Activated T-helper 1 cell treated with anti-CD3 and anti-CD28 coated beads, Interleukin-12 subunit alpha, Interleukin-12 subunit beta, Interleukin-2, Interleukin-4 antibody, amounts not matched to agents 30 ng/mL and 10 ng/mL and 1 ng/mL, durations not matched to agents 14 hours and 24 hours and 36 hours (primary cell): Measurements from ENCODE around the gene OR5M8. TPM values are rescaled to one million over a fixed set of nuclear protein-coding genes. Genes with fewer than 3 reads are reported as not detected.

Experiments used
- DNase-seq: peaks from one replicate; pipeline ENCODE4 v3.0.0; 2021; ENCODE audit warnings: low spot score
- H3K27ac Mint-ChIP-seq: one replicate; pipeline ENCODE4 v1.8.0; 2021; ENCODE audit warnings: mild to moderate bottlenecking, mixed read lengths
- H3K27me3 Mint-ChIP-seq: one replicate; pipeline ENCODE4 v1.8.0; 2022; ENCODE audit warnings: mild to moderate bottlenecking, moderate library complexity, mixed read lengths; ENCODE audit not compliant: insufficient read depth
- H3K36me3 Mint-ChIP-seq: one replicate; pipeline ENCODE4 v1.8.0; 2021; ENCODE audit warnings: low read depth, mixed read lengths
- H3K4me1 Mint-ChIP-seq: one replicate; pipeline ENCODE4 v1.8.0; 2021; ENCODE audit warnings: low read depth, mixed read lengths
- H3K4me3 Mint-ChIP-seq: one replicate; pipeline ENCODE4 v1.8.0; 2021; ENCODE audit warnings: mild to moderate bottlenecking, moderate library complexity, mixed read lengths
- H3K9me3 Mint-ChIP-seq: one replicate; pipeline ENCODE4 v1.8.0; 2021; ENCODE audit warnings: mixed read lengths
- intact Hi-C: fragments of 100-400 bp; cut with micrococcal nuclease; formaldehyde crosslinking; loops from one replicate; pipeline ENCODE4 v1.15.1; 2024
- total RNA-seq: library from RNA; stranded (reverse); gene quantifications from 2 replicates; pipeline ENCODE4 v1.2.3, GENCODE V29; 2022

OR5M8 gene
- total RNA-seq = not detected in 2 replicates

GRCh38 chr11:56491270-56491669 is at the start of gene OR5M8:
OR5M8 (minus strand) TSS chr11:56491370; CDS start chr11:56491370, 0 bp downstream.
- H3K27me3 Mint-ChIP-seq = no peaks in the 10 kb centered on the region
- peaks cover 16% of the 10 kb centered on the region for H3K9me3 Mint-ChIP-seq
- no peak for DNase-seq
- H3K36me3 Mint-ChIP-seq = no peaks in the 10 kb centered on the region
- no peak within 1 kb of the TSS for H3K4me3 Mint-ChIP-seq
- H3K27ac Mint-ChIP-seq = no peak within 1 kb of the TSS
- no peaks in the 10 kb centered on the region for H3K4me1 Mint-ChIP-seq
- intact Hi-C loops = no loop called here

- Mint-ChIP-seq H3K4me3 (no peak overlapping the region), H3K27ac (no peak overlapping the region), H3K36me3 (no peaks in the 10 kb centered on the region), H3K4me1 (no peaks in the 10 kb centered on the region), H3K27me3 (no peaks in the 10 kb centered on the region), H3K9me3 (no peaks in the 10 kb centered on the region)
- intact Hi-C loops = no loop called here
- DNase-seq = no peak
Observed at GRCh38 chr11:56533054-56533740, 42.0 kb upstream of the OR5M8 start.

GRCh38 chr11:56531856-56532255 is 40.7 kb upstream of the OR5M8 start:
- Mint-ChIP-seq H3K9me3 (no peaks in the 10 kb centered on the region), H3K36me3 (no peaks in the 10 kb centered on the region), H3K4me1 (no peaks in the 10 kb centered on the region), H3K4me3 (no peak overlapping the region), H3K27ac (no peak overlapping the region), H3K27me3 (no peaks in the 10 kb centered on the region)
- DNase-seq = no peak
- intact Hi-C loops = no loop called here

- Mint-ChIP-seq H3K27ac (no peak overlapping the region), H3K4me1 (no peaks in the 10 kb centered on the region), H3K27me3 (no peaks in the 10 kb centered on the region), H3K4me3 (no peak overlapping the region), H3K9me3 (peaks cover 12% of the 10 kb centered on the region), H3K36me3 (no peaks in the 10 kb centered on the region)
- no peak for DNase-seq
- intact Hi-C loops = no loop called here
Observed at GRCh38 chr11:56522008-56522407, 30.8 kb upstream of the OR5M8 start.

- intact Hi-C loops = no loop called here
Observed at GRCh38 chr11:56513280-56513679, 22.1 kb upstream of the OR5M8 start.

GRCh38 chr11:56509439-56509838 is 18.3 kb upstream of the OR5M8 start:
- DNase-seq = no peak
- H3K36me3 Mint-ChIP-seq = no peaks in the 10 kb centered on the region
- no peaks in the 10 kb centered on the region for H3K4me1 Mint-ChIP-seq
- H3K9me3 Mint-ChIP-seq = peaks cover 25% of the 10 kb centered on the region
- H3K27ac Mint-ChIP-seq = no peak overlapping the region
- H3K27me3 Mint-ChIP-seq = no peaks in the 10 kb centered on the region
- no peak overlapping the region for H3K4me3 Mint-ChIP-seq
- intact Hi-C loops = no loop called here

More at GRCh38 chr11:56513280-56513679, 22.1 kb upstream of the OR5M8 start:
- Mint-ChIP-seq H3K36me3 (no peaks in the 10 kb centered on the region), H3K27me3 (no peaks in the 10 kb centered on the region), H3K4me1 (no peaks in the 10 kb centered on the region), H3K4me3 (no peak overlapping the region), H3K9me3 (peaks cover 27% of the 10 kb centered on the region), H3K27ac (no peak overlapping the region)
- no peak for DNase-seq

GRCh38 chr11:56497010-56497409 is 5.8 kb upstream of the OR5M8 start:
- no peaks in the 10 kb centered on the region for H3K36me3 Mint-ChIP-seq
- no peaks in the 10 kb centered on the region for H3K4me1 Mint-ChIP-seq
- H3K27me3 Mint-ChIP-seq = no peaks in the 10 kb centered on the region
- no peak overlapping the region for H3K4me3 Mint-ChIP-seq
- intact Hi-C loops = no loop called here
- H3K9me3 Mint-ChIP-seq = peaks cover 15% of the 10 kb centered on the region
- no peak for DNase-seq
- H3K27ac Mint-ChIP-seq = no peak overlapping the region

GRCh38 chr11:56495117-56495516 is 3.9 kb upstream of the OR5M8 start:
- Mint-ChIP-seq H3K9me3 (peaks cover 17% of the 10 kb centered on the region), H3K4me1 (no peaks in the 10 kb centered on the region), H3K4me3 (no peak overlapping the region), H3K36me3 (no peaks in the 10 kb centered on the region), H3K27me3 (no peaks in the 10 kb centered on the region), H3K27ac (no peak overlapping the region)
- DNase-seq = no peak
- intact Hi-C loops = no loop called here

- Mint-ChIP-seq H3K9me3 (peaks cover 23% of the 10 kb centered on the region), H3K4me3 (no peak overlapping the region), H3K27ac (no peak overlapping the region), H3K36me3 (no peaks in the 10 kb centered on the region), H3K4me1 (no peaks in the 10 kb centered on the region), H3K27me3 (no peaks in the 10 kb centered on the region)
- no peak for DNase-seq
- intact Hi-C loops = no loop called here
Observed at GRCh38 chr11:56486801-56487200, 4.4 kb downstream of the OR5M8 start.

- no peak for DNase-seq
- Mint-ChIP-seq H3K9me3 (peaks cover 12% of the 10 kb centered on the region), H3K4me1 (no peaks in the 10 kb centered on the region), H3K27ac (no peak overlapping the region), H3K4me3 (no peak overlapping the region), H3K27me3 (no peaks in the 10 kb centered on the region), H3K36me3 (no peaks in the 10 kb centered on the region)
- intact Hi-C loops = no loop called here
Observed at GRCh38 chr11:56474729-56475235, 16.4 kb downstream of the OR5M8 start.

GRCh38 chr11:56473252-56473651 is 17.9 kb downstream of the OR5M8 start, which contains the start of gene OR5M3:
OR5M3 (minus strand) TSS chr11:56473352; CDS start chr11:56470497, 2,855 bp downstream.
- intact Hi-C loops = no loop called here
- Mint-ChIP-seq H3K4me1 (no peaks in the 10 kb centered on the region), H3K27ac (no peak within 1 kb of the TSS), H3K9me3 (peaks cover 4% of the 10 kb centered on the region), H3K27me3 (no peaks in the 10 kb centered on the region), H3K4me3 (no peak within 1 kb of the TSS), H3K36me3 (no peaks in the 10 kb centered on the region)
- no peak for DNase-seq

- no peak overlapping the region for H3K27ac Mint-ChIP-seq
- no peak overlapping the region for H3K4me3 Mint-ChIP-seq
- no peaks in the 10 kb centered on the region for H3K27me3 Mint-ChIP-seq
- intact Hi-C loops = no loop called here
- no peak for DNase-seq
- peaks cover 18% of the 10 kb centered on the region for H3K9me3 Mint-ChIP-seq
- H3K4me1 Mint-ChIP-seq = no peaks in the 10 kb centered on the region
- H3K36me3 Mint-ChIP-seq = no peaks in the 10 kb centered on the region
Observed at GRCh38 chr11:56457076-56457475, 34.1 kb downstream of the OR5M8 start.

- Mint-ChIP-seq H3K9me3 (peaks cover 17% of the 10 kb centered on the region), H3K4me3 (no peak overlapping the region)
Observed at GRCh38 chr11:56453521-56453920, 37.6 kb downstream of the OR5M8 start.

More at GRCh38 chr11:56453521-56453920, 37.6 kb downstream of the OR5M8 start:
- no peaks in the 10 kb centered on the region for H3K36me3 Mint-ChIP-seq
- DNase-seq = no peak
- no peaks in the 10 kb centered on the region for H3K27me3 Mint-ChIP-seq
- no peak overlapping the region for H3K27ac Mint-ChIP-seq
- intact Hi-C loops = no loop called here
- no peaks in the 10 kb centered on the region for H3K4me1 Mint-ChIP-seq
